Measurements from ENCODE around the gene TRIP11. TPM values are rescaled to one million over a fixed set of nuclear protein-coding genes. Genes with fewer than 3 reads are reported as not detected.

The TRIP11 gene
- total and polyA plus RNA-seq, 2 of the 13 experiments (the other 11 are each of a cell fraction or from before 2014, with no cell fraction given) = 10.9 to 32.8 TPM

GRCh38 chr14:91925001-91925726, 114.7 kb downstream of the TRIP11 start:
- 71% methylated on average over 11 of the region's 13 CpGs for WGBS (ENCODE audit: low lambda C conversion rate)
- TF ChIP-seq ZNF607 (CRISPR knock-in tag; IDR thresholded peaks at IDR 0.05; ENCODE audit: borderline replicate concordance) = no peak
- no peak for TF ChIP-seq ZFP62 (CRISPR knock-in tag; IDR thresholded peaks at IDR 0.05)
- peak; percentile 28 for TF ChIP-seq STAG1 (CRISPR knock-in tag; IDR thresholded peaks at IDR 0.05)
- TF ChIP-seq ZBTB7A (CRISPR knock-in tag; IDR thresholded peaks at IDR 0.05) = no peak
- TF ChIP-seq CTCF (CRISPR knock-in tag; IDR thresholded peaks at IDR 0.05) = peak; percentile 41; the same call in 1 of the 2 replicates
- ChIA-PET CTCF (ENCODE audit: low intra/inter-chr PET ratio, low total read pairs) (interaction anchor here (1.6 kb wide), 1 partner anchor 71 kb away, joined by 4 read pairs; no protein-coding TSS in a partner anchor), POLR2A (no interaction called here)
- no peak overlapping the region for H3K4me3 ChIP-seq (replicated peaks in 1 of 3; ENCODE audit: insufficient read depth in 1 of 3, low read depth in 2 of 3, low read length in 3 of 3)
- no peak overlapping the region for H2AFZ ChIP-seq (ENCODE audit: low read length)
- intact Hi-C loops (cut with micrococcal nuclease; ENCODE audit: unreplicated experiment) = no loop called here
- no peaks in the 10 kb centered on the region for H3K9me3 ChIP-seq (ENCODE audit: low read length)
- no TSS peak for BruUV-seq (replicated peaks)
- no peaks in the 10 kb centered on the region for H4K20me1 ChIP-seq (ENCODE audit: insufficient read depth, low read length)
- no peaks in the 10 kb centered on the region for H3K36me3 ChIP-seq (replicated peaks in 1 of 2; ENCODE audit: control insufficient read depth in 1 of 2, insufficient read depth in 2 of 2, low read length in 2 of 2)
- no peak for DNase-seq (ENCODE audit: low spot score)
- H3K9ac ChIP-seq (ENCODE audit: insufficient read depth, low read depth, low read length) = no peak overlapping the region
- no peak overlapping the region for H3K27ac ChIP-seq (ENCODE audit: extremely low read length, insufficient read depth, low read length)
- in situ Hi-C loops (cut with HindIII; ENCODE audit: extremely low pct_ligation_motif_present, low pct_unique_long_range_greater_than_20kb) = no loop called here
- no peak overlapping the region for H3K4me2 ChIP-seq (ENCODE audit: low read depth, low read length)
- no peaks in the 10 kb centered on the region for H3K4me1 ChIP-seq (ENCODE audit: insufficient read depth, low read length)
- no peaks in the 10 kb centered on the region for H3K27me3 ChIP-seq (ENCODE audit: control insufficient read depth in 1 of 2, insufficient read depth in 2 of 2, low read length in 2 of 2)
- FAIRE-seq = no peak
- H3K79me2 ChIP-seq (ENCODE audit: insufficient read depth, low read length) = no peaks in the 10 kb centered on the region
- ATAC-seq = no peak

- 37% methylated on average over 3 of the region's 3 CpGs for WGBS (ENCODE audit: low lambda C conversion rate)
- Histone ChIP-seq H3K27ac (ENCODE audit: extremely low read length, insufficient read depth, low read length) (no peak overlapping the region), H3K9me3 (ENCODE audit: low read length) (no peaks in the 10 kb centered on the region), H3K79me2 (ENCODE audit: insufficient read depth, low read length) (no peaks in the 10 kb centered on the region), H3K27me3 (ENCODE audit: control insufficient read depth in 1 of 2, insufficient read depth in 2 of 2, low read length in 2 of 2) (no peaks in the 10 kb centered on the region), H2AFZ (ENCODE audit: low read length) (no peak overlapping the region), H4K20me1 (ENCODE audit: insufficient read depth, low read length) (no peaks in the 10 kb centered on the region), H3K4me3 (replicated peaks in 1 of 3; ENCODE audit: insufficient read depth in 1 of 3, low read depth in 2 of 3, low read length in 3 of 3) (no peak overlapping the region), H3K9ac (ENCODE audit: insufficient read depth, low read depth, low read length) (no peak overlapping the region), H3K4me1 (ENCODE audit: insufficient read depth, low read length) (no peaks in the 10 kb centered on the region), H3K4me2 (ENCODE audit: low read depth, low read length) (no peak overlapping the region), H3K36me3 (replicated peaks in 1 of 2; ENCODE audit: control insufficient read depth in 1 of 2, insufficient read depth in 2 of 2, low read length in 2 of 2) (no peaks in the 10 kb centered on the region)
- ATAC-seq (no peak), DNase-seq (ENCODE audit: low spot score) (no peak), FAIRE-seq (no peak)
- ChIA-PET POLR2A (no interaction called here), CTCF (ENCODE audit: low intra/inter-chr PET ratio, low total read pairs) (no interaction called here)
- intact Hi-C loops (cut with micrococcal nuclease; ENCODE audit: unreplicated experiment) (no loop called here), in situ Hi-C loops (cut with HindIII; ENCODE audit: extremely low pct_ligation_motif_present, low pct_unique_long_range_greater_than_20kb) (loop anchor here (25.0 kb wide), 1 partner anchor 258 kb away; no protein-coding TSS in a partner anchor)
- no TSS peak for BruUV-seq (replicated peaks)
- TF ChIP-seq NFE2 (CRISPR knock-in tag; IDR thresholded peaks at IDR 0.05) (no peak), KDM6A (CRISPR knock-in tag; IDR thresholded peaks at IDR 0.05; ENCODE audit: low read depth) (no peak), RXRA (CRISPR knock-in tag; IDR thresholded peaks at IDR 0.05) (no peak), MLLT10 (CRISPR knock-in tag; IDR thresholded peaks at IDR 0.05) (no peak), DMTF1 (CRISPR knock-in tag; IDR thresholded peaks at IDR 0.05) (no peak), SNAPC5 (CRISPR knock-in tag; IDR thresholded peaks at IDR 0.05; ENCODE audit: borderline replicate concordance) (no peak)
Measured at GRCh38 chr14:91920526-91920925, 119.3 kb downstream of the TRIP11 start.

All from HepG2 (cell line).